ENCODE results near the gene ZMIZ1. TPM values are rescaled to one million over a fixed set of nuclear protein-coding genes. Genes with fewer than 3 reads are reported as not detected.

ZMIZ1 gene
- total RNA-seq, 1 experiment from 2014 or later: 47.2 TPM

- DNase-seq (ENCODE audit: low read depth): no peak
These were observed 29.3 kb downstream of the ZMIZ1 start for GRCh38 chr10:79098061-79098460.

DNA sequence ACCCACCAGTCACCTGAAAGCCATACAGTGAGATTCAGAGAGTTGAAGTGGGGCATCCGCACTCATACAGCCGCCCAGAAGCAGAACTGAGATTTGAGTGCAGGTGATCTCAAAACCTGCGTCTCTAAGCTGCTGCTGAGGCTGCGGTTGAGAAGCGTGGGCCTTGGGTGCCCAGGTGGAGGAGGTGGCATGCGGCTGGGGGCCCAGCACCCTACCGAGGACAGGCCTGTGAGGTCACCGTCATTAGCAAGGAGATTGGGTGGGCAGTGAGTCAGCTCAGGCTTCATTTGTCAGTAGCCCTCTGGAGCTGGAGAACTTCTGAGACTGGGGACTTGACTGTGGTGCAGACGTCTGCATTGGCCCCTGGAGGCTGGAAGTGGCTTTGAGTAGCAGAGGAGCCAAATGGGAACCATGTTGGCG, 29.8 kb downstream of the ZMIZ1 start:
- peak; percentile 59 for DNase-seq (ENCODE audit: low read depth)

DNA sequence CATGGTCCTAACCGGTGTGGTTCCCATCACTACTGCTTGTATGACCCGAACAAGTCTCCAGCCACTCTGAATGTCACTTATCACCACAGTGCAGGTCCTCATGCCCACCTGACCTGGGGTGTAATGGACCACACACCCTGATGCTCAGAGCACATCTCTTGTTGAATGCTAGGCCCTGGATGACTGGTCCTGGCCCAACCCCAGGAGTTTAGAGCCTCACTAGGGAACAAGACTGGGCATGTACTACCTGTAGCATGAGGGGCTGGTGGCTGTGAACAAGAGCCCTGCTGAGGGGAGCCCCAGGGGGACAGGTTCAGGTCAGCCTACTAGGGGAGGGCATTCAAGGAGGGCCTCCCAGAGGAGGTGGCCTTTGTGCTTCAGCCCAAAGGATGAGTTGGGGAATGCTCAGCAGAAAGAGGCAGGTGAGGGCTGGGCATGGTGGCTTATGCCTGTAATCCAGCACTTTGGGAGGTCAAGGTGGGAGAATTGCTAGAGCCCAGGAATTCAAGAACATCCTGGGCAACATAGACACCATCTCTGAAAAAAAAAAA, 31.2 kb downstream of the ZMIZ1 start:
- no peak for DNase-seq (ENCODE audit: low read depth)

- no peak for DNase-seq (ENCODE audit: low read depth)
These were observed 32.0 kb downstream of the ZMIZ1 start for GRCh38 chr10:79100771-79101170.

- peak; percentile 73 for DNase-seq (ENCODE audit: low read depth)
These were observed 33.1 kb downstream of the ZMIZ1 start for GRCh38 chr10:79101560-79102497.

DNA sequence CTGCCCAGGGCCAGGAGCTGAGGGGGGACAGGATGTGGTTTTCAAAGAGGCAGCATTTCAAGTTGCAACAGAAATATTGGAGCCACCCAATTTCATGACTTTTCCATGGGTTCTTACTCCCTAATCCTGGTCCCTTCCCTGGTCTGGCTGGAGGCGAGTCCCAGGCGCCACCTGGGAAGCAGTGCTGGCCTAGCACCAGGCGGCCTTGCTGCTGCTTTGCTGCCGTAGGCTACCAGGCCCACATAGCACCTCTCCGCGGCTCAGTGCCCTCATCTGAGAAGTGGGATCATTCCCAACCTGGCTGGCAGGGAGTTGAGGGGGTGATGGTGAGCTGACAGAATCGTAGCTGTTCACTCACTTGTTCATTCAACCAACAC, 33.7 kb downstream of the ZMIZ1 start:
- DNase-seq (ENCODE audit: low read depth): peak; percentile 69

- DNase-seq (ENCODE audit: low read depth): no peak
These were observed 34.4 kb downstream of the ZMIZ1 start for GRCh38 chr10:79103129-79103528.

GRCh38 chr10:79103585-79103984, 34.8 kb downstream of the ZMIZ1 start:
- peak; percentile 63 for DNase-seq (ENCODE audit: low read depth)

DNA sequence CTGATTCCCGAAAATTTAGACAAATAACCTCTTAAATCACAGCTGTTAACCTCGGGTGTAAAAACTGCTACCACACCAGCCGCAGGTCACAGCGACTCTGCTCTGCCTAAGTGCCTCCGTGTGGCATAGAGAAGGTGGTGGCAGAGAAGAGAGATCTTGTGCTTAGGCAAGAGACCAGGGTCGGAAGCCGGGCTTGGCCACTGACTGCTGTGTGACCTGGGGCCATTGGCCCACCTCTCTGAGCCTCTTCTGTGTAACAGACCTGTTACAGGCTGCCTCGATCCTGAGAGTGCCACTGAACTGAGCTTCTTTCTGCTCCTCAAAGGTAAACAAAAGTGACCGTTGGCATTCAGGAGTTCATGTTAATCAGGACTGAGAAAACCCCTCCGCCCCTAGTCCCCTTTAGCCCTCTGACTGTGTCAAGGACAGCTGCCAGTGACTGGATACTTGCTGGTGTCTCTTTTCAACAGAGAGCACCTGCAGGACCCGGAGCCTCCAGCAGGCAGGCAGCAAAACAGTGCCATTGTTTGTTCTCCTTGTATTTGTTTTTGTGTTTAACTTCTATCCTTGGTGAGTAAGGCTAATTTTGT, 36.5 kb downstream of the ZMIZ1 start:
- no peak for DNase-seq (ENCODE audit: low read depth)

GRCh38 chr10:79105818-79106217, 37.1 kb downstream of the ZMIZ1 start:
- no peak for DNase-seq (ENCODE audit: low read depth)

DNA sequence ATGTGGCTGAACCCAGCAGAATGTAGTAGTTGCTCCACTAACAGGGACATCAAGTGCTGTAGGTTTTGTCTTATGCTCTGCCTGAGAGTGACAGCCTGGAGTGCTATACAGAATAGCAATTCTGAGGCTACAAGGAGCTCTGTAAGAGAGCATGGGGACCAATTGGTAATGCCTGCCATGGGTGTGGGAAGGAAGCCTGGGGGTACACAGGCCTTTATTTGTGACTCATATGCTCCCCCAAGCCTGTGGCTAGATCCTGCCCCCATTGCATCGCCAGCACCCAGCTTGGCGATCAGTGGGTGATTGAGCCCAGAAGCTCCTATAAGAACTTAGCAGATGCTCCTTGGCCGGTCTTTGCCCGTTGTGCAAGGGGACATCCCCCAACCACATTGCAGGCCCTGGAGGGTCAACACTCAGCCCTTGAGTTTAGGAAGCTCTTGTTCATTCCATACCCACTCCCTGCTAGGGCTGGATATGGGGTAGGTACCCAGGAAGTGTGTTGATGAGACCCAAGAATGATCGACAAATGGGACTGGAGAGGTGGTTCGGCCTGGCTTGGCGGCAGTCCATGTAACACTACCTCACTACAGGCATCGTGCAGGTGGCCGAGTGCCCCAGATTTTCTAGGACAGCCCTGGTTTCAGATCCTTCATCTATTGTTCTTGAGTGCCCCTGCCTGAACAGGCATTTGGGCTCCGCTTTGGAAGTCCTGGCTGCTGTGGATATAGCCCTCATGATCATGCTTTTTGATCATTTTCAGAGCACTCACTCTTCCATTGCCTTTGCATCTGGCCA, 37.7 kb downstream of the ZMIZ1 start:
- DNase-seq (ENCODE audit: low read depth): peak; percentile 43

- no peak for DNase-seq (ENCODE audit: low read depth)
These were observed 39.0 kb downstream of the ZMIZ1 start for GRCh38 chr10:79107736-79108264.

- DNase-seq (ENCODE audit: low read depth): no peak
These were observed 40.0 kb downstream of the ZMIZ1 start for GRCh38 chr10:79108728-79109127.

DNA sequence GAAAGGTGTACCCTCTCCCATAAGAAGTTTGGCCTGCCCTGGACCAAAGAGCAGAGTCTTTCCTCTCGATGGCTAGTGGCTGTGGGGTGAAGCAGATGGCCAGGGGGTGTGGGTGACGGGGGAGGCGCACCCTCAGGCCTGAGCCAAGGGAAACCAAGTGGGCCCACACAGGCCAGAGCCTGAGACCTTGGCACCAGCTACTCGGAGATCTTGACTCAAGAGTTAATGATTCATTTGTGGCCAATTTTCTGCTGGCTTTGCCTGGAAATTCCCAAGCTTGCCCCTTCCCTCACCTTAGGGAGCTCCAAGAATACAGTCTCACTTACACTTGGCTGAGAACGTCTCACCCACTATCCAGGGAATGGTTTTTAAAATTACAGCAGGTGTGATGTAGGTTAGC, 42.7 kb downstream of the ZMIZ1 start:
- DNase-seq (ENCODE audit: low read depth): peak; percentile 93

- DNase-seq (ENCODE audit: low read depth): no peak
These were observed 43.3 kb downstream of the ZMIZ1 start for GRCh38 chr10:79111846-79112614.

GRCh38 chr10:79112881-79113431, 44.2 kb downstream of the ZMIZ1 start:
- DNase-seq (ENCODE audit: low read depth): peak; percentile 92

DNA sequence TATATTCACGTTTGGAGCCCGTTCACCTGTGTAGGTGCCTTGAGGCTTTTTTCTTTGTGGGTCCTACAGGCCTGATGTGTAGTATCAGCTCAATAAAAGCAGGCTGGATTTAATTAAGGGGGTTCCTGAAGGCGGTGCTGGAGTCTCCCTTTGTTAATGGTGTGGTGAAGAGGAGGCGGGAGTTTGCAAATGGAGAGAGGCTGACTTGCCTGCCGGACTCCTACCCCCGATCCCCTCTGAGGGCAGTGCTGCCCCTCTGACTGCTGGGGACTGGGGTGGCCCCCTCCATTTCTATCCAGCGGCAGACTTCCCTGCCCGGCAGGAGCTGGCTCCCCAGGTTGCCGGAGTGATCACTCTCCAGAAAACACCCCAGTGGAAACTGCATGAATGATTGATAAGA, 45.1 kb downstream of the ZMIZ1 start:
- no peak for DNase-seq (ENCODE audit: low read depth)

DNA sequence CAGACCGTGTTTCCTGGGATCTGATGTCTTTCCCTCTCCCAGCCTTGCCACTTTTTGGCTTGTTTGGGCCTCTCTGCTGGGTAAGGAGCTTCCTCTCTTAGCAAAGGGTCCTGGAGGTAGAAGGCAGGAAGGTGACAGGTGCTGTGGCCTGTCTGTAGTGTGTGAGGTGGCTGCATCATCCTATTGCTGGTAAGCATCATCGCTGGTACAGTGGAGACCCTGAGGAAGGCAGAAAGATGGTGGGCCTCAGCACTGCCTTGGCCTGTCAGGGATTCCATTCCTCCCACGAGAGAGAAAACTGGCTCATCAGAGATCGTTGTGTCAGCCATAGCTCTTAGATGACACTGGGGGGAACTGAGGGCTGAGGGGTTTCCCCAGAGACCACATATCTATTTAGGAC, 46.5 kb downstream of the ZMIZ1 start:
- DNase-seq (ENCODE audit: low read depth): no peak

DNA sequence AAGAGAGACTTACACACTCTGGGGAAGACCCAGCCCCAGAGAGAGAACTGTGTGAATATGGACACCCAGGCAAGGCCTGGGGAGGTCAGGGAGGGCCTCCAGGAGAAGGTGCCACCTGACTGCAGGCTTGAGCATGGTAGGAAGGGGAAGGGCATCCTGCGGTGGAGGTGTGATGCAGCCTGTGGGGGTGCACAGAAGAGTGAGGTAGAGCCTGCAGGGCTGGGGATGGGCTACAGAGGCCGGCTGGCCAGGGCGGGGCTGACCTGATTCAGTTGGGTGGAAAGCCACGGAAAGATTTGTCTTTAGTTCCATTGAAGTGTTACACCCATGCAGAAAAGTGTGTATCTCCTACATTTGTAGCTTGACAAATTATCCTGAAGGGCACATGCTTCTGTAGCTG, 47.6 kb downstream of the ZMIZ1 start:
- DNase-seq (ENCODE audit: low read depth): no peak

- DNase-seq (ENCODE audit: low read depth): peak; percentile 62
These were observed 48.3 kb downstream of the ZMIZ1 start for GRCh38 chr10:79116801-79117723.
